NCI-H774 (cell line): ENCODE measurements around the gene PIMREG.

Experiments used
- DNase-seq: peaks from one replicate; lab custom pipeline; 2025; lab: John Stamatoyannopoulos, UW

Gene PIMREG

DNA sequence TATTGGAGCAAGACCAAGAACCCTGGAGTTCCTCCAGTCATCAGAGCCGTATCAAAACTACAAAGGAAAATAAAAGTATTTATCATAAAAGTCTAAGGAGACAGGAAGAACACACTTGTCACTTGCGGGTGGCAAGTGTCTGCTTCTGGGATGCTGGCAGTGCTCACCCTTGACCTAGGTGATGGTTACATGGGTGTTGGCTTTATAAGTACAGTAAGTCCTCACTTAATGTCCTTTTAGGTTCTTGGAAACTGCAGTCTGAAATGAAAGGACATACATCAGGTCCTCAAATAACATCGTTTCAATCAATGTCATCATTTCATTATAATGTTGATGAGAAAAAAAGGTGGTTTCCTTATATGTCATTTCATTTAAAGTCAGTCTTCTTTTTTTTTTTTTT is 6.3 kb upstream of the PIMREG start:
- no peak for DNase-seq

- no peak for DNase-seq
Measured at GRCh38 chr17:6439951-6440350, 4.3 kb upstream of the PIMREG start.

DNA sequence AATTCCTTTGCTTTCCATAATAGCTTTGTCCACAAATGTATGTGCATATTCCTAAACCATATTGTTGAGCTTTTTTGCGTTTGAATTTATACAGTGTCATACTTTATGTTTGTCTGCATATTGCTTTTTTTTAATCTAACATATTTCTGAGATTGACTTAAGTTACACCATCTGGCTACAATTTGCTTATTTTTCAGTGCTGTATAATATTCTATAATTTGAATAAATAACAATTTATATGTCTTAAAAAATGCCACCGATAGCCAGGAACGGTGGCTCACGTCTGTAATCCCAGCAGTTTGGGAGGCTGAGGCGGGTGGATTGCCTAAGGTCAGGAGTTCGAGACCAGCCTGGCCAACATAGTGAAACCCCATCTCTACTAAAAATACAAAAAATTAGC is 1.5 kb upstream of the PIMREG start:
- no peak for DNase-seq

- DNase-seq: no peak
Measured at GRCh38 chr17:6444571-6445335, 498 bp downstream of the PIMREG start.

- no peak for DNase-seq
Measured at GRCh38 chr17:6446516-6447100, 2.4 kb downstream of the PIMREG start.

DNA sequence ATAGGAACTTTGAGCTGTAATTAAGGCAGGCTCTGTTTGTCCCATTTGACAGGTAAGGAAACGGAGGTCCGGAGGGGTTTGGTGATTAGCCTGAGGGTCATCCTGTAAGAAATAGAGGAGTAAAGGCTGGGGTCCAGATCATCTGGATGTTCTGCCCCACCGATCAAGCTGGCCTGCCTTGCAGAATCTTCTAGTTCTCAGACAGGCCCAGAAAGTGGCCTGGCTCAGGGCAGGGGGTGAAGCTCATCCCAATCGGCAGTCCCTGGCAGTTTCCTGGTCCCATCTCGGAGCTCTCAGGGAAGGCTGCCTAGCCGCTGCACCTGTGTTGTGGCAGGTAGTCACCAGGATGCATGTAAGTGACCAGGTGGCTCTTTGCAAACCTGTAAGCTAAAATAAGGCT is 4.2 kb downstream of the PIMREG start:
- no peak for DNase-seq

GRCh38 chr17:6449307-6449706 is 5.1 kb downstream of the PIMREG start:
- DNase-seq: no peak

- DNase-seq: no peak
Measured at GRCh38 chr17:6450926-6451832, 6.9 kb downstream of the PIMREG start.

- no peak for DNase-seq
Measured at GRCh38 chr17:6452471-6453266, 8.4 kb downstream of the PIMREG start.

DNA sequence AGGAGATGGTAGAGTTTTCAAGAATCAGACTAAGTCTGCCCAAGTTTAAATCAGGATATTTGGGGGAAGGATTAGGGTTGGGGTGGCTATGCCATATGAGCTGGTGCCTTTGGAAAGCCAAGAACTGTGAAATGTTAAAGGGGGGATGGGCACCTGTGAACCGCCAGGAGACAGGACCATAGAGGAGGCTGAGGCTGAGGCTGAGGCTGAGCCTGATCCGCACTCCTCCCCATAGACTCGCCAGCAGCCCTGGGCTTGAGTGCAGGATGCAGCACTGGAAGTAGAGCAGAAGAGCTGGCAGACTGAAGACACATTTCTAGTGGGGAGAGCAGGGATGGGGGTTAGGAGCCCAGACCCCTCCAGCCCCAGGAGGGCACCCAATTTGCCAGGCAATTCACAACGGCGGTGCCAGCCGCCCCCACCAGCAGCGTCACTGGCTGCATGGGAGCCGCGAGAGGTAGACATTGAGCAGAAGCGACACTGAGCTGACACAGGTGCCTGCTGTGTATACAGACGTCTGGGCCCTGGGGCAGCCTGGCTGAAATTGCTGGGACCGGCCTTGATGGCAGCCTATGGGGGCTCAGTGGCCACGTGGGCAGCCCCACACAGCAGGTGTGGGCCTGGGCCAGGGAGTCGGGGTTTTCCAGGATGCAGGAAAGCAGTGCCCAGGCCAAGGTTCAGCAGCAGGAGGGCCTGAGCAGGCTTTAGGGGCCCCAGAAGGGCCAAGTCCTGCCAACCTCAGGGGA is 9.2 kb downstream of the PIMREG start:
- DNase-seq: no peak

DNA sequence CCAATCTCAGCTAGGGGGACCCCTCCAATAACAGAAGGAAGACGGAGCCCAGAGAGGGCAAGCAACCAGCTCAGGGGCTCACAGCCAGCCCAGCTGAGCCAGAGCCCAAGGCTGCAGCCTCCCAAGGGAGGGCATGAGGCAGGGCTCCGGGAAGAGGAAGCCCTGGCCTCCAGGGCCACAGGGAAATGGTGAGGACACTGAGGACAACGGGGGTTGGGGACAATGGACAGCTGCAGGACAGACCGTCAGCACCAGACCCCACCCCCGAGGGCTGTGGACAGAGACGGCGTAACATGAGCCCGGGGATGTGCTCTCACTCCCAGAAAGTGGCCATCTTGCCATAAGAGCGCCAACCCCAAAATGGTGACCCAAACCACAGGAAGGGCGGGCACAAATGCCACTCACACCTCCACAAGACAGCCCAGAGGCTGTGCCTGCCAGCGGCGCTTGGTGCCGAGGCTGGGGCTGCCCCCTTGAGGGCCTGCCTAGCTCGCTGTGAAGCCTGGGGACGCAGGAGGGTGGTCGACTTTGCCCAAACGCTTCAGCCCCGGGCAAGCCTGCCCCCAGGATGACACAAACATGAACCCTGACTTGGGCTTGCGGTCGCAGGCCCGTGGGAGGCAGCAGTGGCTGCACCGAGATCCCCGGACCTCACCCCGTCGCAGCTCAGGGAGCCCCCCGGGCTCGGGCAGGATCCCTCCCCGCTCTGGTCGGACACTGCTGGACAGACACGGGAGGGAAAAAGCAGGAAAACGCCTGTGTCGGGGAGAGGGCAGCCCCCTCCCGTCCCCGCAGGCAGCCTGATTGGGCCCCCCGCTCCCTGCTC is 10.5 kb downstream of the PIMREG start:
- DNase-seq: no peak

DNA sequence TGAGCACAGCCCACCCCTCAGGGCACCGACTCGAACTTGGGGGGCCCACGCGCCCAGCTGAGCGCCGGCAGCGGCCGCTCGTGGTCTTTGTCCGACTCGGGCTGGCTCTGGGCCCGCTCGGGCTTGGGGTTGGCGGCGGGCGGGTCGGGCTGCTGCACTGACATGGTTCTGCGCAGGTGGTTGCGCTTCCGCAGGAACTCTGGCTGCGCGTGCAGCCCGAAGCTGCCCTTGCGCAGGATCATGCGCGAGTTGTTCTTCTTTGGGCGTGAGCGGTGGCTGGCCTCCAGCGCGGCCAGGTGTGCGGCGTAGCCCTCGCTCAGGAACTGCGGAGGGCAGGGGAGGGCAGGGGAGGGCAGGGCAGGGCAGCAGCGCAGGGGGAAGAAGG is 11.1 kb downstream of the PIMREG start:
- DNase-seq: no peak

- DNase-seq: no peak
Measured at GRCh38 chr17:6456321-6456720, 12.1 kb downstream of the PIMREG start.

DNA sequence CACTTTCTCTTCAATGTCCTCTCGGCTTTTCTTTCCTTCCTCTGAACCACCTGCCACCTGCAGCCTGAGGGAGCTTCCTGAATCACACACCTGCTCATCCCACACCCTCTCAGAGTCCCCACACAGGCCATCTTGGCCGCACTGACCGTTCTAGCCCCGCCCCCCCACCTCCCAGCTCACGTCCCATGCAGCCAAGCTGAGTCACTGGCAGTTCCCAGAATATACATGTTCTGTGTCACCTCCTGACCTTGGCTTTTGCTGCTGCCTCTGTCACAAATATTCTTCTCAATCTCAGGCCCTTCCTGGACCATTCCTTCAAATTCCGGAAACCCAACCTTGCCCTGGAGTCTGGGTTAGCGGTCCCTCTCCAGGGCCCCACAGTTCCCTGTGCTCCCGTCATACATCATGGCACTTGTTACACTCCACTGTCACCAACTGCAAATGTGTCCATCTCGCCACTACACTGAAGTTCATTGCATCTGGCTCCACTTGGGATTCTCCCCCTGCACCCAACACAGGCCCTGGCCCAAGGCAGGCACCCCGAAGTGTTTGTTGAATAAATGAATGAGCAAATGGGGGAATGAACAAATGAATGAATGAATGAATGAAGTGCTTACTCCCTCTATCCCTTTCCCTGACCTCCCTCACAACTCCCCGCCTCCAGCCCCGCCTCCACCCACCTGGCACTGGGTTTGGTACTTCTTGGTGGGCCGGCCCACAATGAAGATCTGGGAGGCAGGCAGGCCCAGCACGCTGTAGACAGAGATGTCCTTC is 12.8 kb downstream of the PIMREG start:
- no peak for DNase-seq

DNA sequence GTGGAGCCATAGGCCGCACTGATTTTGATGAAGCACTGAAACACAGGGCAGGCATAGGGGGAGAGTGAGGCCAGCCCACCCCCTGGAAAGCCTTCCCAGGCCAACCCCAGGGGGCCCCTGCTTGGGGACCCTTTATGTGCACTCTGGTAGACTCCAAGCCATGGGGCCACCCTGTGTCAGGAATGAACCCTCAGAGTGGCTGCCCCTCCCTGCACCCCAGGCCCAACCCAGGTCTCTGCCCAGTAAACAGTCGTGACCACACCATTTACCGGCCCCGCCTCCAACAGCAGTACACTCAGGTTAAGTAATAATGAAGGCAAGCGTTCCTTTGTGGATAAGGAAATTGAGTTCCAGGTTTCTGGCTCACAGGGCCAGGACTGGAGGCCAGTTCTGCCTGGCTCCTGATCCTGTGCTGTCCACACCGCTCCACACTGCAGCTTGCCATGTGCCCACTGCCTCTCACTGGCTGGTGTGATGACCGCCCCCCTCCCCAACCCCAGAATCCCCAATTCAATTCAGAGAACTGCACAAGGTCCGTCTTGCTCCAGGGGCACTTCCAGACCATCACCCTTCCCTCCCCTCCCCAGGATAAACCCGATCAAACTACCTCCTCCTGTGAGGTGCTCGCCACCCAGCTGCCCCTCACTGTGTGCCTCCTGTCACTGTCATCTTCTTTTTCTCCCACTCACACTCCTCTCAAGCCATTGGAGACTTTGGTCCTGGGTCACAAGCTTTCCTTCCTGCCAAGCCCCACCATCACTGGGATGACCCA is 13.6 kb downstream of the PIMREG start:
- DNase-seq: no peak

DNA sequence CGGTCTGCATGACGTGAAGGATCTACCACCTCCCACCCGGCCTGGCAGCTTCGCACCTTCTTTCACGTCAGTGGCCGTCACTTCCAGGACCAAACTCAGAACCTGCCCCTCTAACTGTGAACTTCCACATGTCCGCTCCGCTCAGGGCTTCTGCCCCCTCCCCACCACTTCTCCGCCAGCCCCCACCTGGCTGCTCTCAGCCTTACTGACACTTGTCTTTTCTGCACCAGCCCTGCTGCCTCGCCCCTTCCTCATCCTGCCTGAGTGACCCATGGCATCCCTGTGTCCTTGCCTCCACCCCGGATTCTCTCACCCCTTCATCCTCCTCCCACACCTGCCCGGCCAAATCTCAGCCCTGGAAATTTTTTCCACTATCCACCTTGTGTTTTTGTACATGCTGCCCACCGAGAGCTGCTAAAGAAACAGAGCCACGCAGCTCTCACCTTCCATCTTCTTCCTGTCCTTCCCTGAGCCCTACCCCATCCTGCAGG is 14.2 kb downstream of the PIMREG start:
- DNase-seq: no peak

- DNase-seq: no peak
Measured at GRCh38 chr17:6460531-6461161, 16.4 kb downstream of the PIMREG start.

GRCh38 chr17:6461246-6461645 is 17.0 kb downstream of the PIMREG start:
- no peak for DNase-seq
